AG04450 (cell line): ENCODE data around the gene KIT. TPM values are rescaled to one million over a fixed set of nuclear protein-coding genes. Genes with fewer than 3 reads are reported as not detected.
"Not testable (repeated sequence)": the region's sequence is repeated elsewhere in the genome, so short reads cannot be mapped to it uniquely, and the experiment has no call there.

Experiments
- CTCF ChIA-PET: fragments of 300-600, 350-600 bp; formaldehyde crosslinking; extraction: SDS; loops from one replicate; lab custom pipeline; 2022; ENCODE audit warnings: antibody characterized with exemption, inconsistent platforms; lab: Charles Lee
- POLR2A ChIA-PET: fragments of 350-600 bp; formaldehyde crosslinking; extraction: SDS; loops from one replicate; lab custom pipeline; 2021; ENCODE audit warnings: antibody characterized with exemption, inconsistent platforms; lab: Yijun Ruan, JAX
- DNase-seq: peaks from one replicate; pipeline ENCODE4 v3.0.0-alpha.2; 2011; ENCODE audit warnings: low read depth, low spot score
- H3K27ac ChIP-seq: one replicate; pipeline ENCODE4 v1.5.1; 2012; ENCODE audit warnings: low read depth, low read length, control low read depth
- H3K27me3 ChIP-seq: one replicate; pipeline ENCODE4 v1.6.0; 2012; ENCODE audit warnings: low read length; ENCODE audit not compliant: control insufficient read depth, insufficient read depth
- H3K4me3 ChIP-seq: 2 replicates; pipeline ENCODE4 v1.5.1; 2011; ENCODE audit warnings: mild to moderate bottlenecking, low read depth, low read length, control low read depth
- H3K9me3 ChIP-seq: 2 replicates; pipeline ENCODE4 v1.5.1; 2012; ENCODE audit warnings: low read length; ENCODE audit not compliant: control insufficient read depth, insufficient read depth
- polyA plus RNA-seq: library from polyadenylated mRNA; depleted of rRNA; stranded (reverse); fragments of >200 nt; gene quantifications from 2 replicates; pipeline ENCODE4 v1.2.3, GENCODE V29; 2011
- TF ChIP-seq, protein P1 (sequence below): IDR thresholded peaks from 2 replicates; pipeline ENCODE4 v1.5.1; 2011; ENCODE audit warnings: low read depth, low read length, control low read depth, inconsistent platforms

Gene KIT
- polyA plus RNA-seq, 1 experiment, result 0.07 TPM

- Histone ChIP-seq H3K27ac (no peak overlapping the region), H3K27me3 (peaks cover 2% of the 10 kb centered on the region), H3K4me3 (no peak overlapping the region), H3K9me3 (no peaks in the 10 kb centered on the region)
- DNase-seq, result no peak
- POLR2A ChIA-PET, result no interaction called here
- TF ChIP-seq, protein P1, sequence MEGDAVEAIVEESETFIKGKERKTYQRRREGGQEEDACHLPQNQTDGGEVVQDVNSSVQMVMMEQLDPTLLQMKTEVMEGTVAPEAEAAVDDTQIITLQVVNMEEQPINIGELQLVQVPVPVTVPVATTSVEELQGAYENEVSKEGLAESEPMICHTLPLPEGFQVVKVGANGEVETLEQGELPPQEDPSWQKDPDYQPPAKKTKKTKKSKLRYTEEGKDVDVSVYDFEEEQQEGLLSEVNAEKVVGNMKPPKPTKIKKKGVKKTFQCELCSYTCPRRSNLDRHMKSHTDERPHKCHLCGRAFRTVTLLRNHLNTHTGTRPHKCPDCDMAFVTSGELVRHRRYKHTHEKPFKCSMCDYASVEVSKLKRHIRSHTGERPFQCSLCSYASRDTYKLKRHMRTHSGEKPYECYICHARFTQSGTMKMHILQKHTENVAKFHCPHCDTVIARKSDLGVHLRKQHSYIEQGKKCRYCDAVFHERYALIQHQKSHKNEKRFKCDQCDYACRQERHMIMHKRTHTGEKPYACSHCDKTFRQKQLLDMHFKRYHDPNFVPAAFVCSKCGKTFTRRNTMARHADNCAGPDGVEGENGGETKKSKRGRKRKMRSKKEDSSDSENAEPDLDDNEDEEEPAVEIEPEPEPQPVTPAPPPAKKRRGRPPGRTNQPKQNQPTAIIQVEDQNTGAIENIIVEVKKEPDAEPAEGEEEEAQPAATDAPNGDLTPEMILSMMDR, result no peak
- CTCF ChIA-PET, result no interaction called here
Measured at GRCh38 chr4:54626113-54626512, 31.6 kb upstream of the KIT start.

- ChIA-PET CTCF (no interaction called here), POLR2A (no interaction called here)
- Histone ChIP-seq H3K27me3 (no peaks in the 10 kb centered on the region), H3K9me3 (no peaks in the 10 kb centered on the region), H3K27ac (no peak overlapping the region), H3K4me3 (no peak overlapping the region)
- TF ChIP-seq, protein P1, result no peak
- DNase-seq, result no peak
Measured at GRCh38 chr4:54632537-54632936, 25.2 kb upstream of the KIT start.

- CTCF ChIA-PET, H3K9me3 ChIP-seq, H3K27me3 ChIP-seq, H3K4me3 ChIP-seq, DNase-seq, POLR2A ChIA-PET, H3K27ac ChIP-seq: not testable (repeated sequence)
Measured at GRCh38 chr4:54633102-54633740, 24.5 kb upstream of the KIT start.

GRCh38 chr4:54635318-54635717 is 22.4 kb upstream of the KIT start:
- no peak overlapping the region for H3K27ac ChIP-seq
- no peaks in the 10 kb centered on the region for H3K9me3 ChIP-seq
- TF ChIP-seq, protein P1, result no peak
- H3K4me3 ChIP-seq, result no peak overlapping the region
- CTCF ChIA-PET, result no interaction called here
- no peak for DNase-seq
- H3K27me3 ChIP-seq, result no peaks in the 10 kb centered on the region
- POLR2A ChIA-PET, result no interaction called here

DNA sequence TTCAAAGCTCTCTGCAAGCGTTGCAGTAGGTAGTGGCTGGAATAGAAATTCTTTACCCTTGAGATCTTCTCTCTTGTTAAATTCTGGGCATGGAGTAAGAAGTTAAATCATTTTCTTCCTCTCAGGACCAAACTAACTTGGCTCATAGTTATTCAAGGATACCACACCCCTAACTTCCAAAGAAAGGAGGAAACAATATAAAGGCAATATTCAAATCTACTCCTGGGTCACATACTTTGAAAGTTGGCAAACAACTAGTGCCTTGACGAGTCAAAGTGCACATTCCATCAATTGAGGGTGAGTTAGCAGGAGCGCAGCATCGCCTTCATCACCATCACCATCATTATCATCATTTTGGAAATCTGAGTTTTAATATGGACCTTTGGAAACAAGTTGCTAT is 20.4 kb upstream of the KIT start:
- ChIA-PET POLR2A (no interaction called here), CTCF (no interaction called here)
- Histone ChIP-seq H3K27me3 (no peaks in the 10 kb centered on the region), H3K9me3 (no peaks in the 10 kb centered on the region), H3K4me3 (no peak overlapping the region), H3K27ac (no peak overlapping the region)
- TF ChIP-seq, protein P1, result no peak
- no peak for DNase-seq

GRCh38 chr4:54641101-54641500 is 16.7 kb upstream of the KIT start:
- H3K27me3 ChIP-seq, DNase-seq, CTCF ChIA-PET: not testable (repeated sequence)

More at GRCh38 chr4:54641101-54641500, 16.7 kb upstream of the KIT start:
- POLR2A ChIA-PET, H3K27ac ChIP-seq, H3K4me3 ChIP-seq, H3K9me3 ChIP-seq: not testable (repeated sequence)
